ENCODE measurements around the gene SEMA6B.

GRCh38 chr19:4523306-4524110, 36.0 kb downstream of the SEMA6B start:
- TF ChIP-seq POLR2A (IDR thresholded peaks at IDR 0.05; ENCODE audit: low read depth, low read length) (no peak), TAF1 (IDR thresholded peaks at IDR 0.05; ENCODE audit: low read depth, low read length) (no peak), POLR2AphosphoS5 (IDR thresholded peaks at IDR 0.05; ENCODE audit: low read depth, low read length) (no peak), POU2F2 (IDR thresholded peaks at IDR 0.05; ENCODE audit: low read depth, low read length) (no peak), SPI1 (IDR thresholded peaks at IDR 0.05; ENCODE audit: low read depth, low read length) (no peak), PAX5 (IDR thresholded peaks at IDR 0.05; ENCODE audit: insufficient read depth, low read length, severe bottlenecking) (no peak)
